H9 (cell line): Measurements from ENCODE around the gene AKR1A1. TPM values are rescaled to one million over a fixed set of nuclear protein-coding genes. Genes with fewer than 3 reads are reported as not detected.

Source experiments
- DNase-seq: peaks from one replicate; pipeline ENCODE4 v3.0.0-alpha.2; 2017
- H2AFZ ChIP-seq: one replicate; pipeline ENCODE4 v1.6.1; 2013; ENCODE audit warnings: mild to moderate bottlenecking, low read length, control low read depth, moderate library complexity
- H2AK5ac ChIP-seq: 2 replicates; pipeline ENCODE4 v1.6.1; 2013; ENCODE audit warnings: low read length, control low read depth, mixed read lengths; ENCODE audit not compliant: insufficient read length
- H2BK120ac ChIP-seq: one replicate; pipeline ENCODE4 v1.6.1; 2013; ENCODE audit warnings: low read depth, mild to moderate bottlenecking, low read length, control low read depth, inconsistent platforms; ENCODE audit not compliant: poor library complexity, severe bottlenecking
- H2BK12ac ChIP-seq: 2 replicates; pipeline ENCODE4 v1.6.1; 2013; ENCODE audit warnings: low read length, control low read depth, mixed read lengths, low read depth; ENCODE audit not compliant: insufficient read length
- H2BK15ac ChIP-seq: 2 replicates; pipeline ENCODE4 v1.6.1; 2013; ENCODE audit warnings: low read depth, low read length, control low read depth
- H2BK20ac ChIP-seq: one replicate; pipeline ENCODE4 v1.6.1; 2013; ENCODE audit warnings: low read depth, mild to moderate bottlenecking, low read length, control low read depth, inconsistent platforms; ENCODE audit not compliant: poor library complexity, severe bottlenecking
- H2BK5ac ChIP-seq: 2 replicates; pipeline ENCODE4 v1.6.1; 2013; ENCODE audit warnings: low read length, control low read depth, mixed read lengths; ENCODE audit not compliant: insufficient read length
- H3K14ac ChIP-seq: 2 replicates; pipeline ENCODE4 v1.6.1; 2013; ENCODE audit warnings: low read length, control low read depth; ENCODE audit not compliant: insufficient read depth
- H3K18ac ChIP-seq: 2 replicates; pipeline ENCODE4 v1.6.1; 2013; ENCODE audit warnings: low read depth, mild to moderate bottlenecking, mixed read lengths, low read length, control low read depth; ENCODE audit not compliant: insufficient read length
- H3K23ac ChIP-seq: 2 replicates; pipeline ENCODE4 v1.6.1; 2013; ENCODE audit warnings: low read length, control low read depth, mixed read lengths, low read depth; ENCODE audit not compliant: insufficient read length
- H3K23me2 ChIP-seq: 2 replicates; pipeline ENCODE4 v1.6.1; 2013; ENCODE audit warnings: low read depth, mild to moderate bottlenecking, mixed read lengths, low read length, control low read depth; ENCODE audit not compliant: insufficient read length, poor library complexity, severe bottlenecking
- H3K27ac ChIP-seq: 2 replicates; pipeline ENCODE4 v1.5.1; 2013; ENCODE audit warnings: low read length, control low read depth, mixed read lengths, low read depth; ENCODE audit not compliant: insufficient read length
- H3K27me3 ChIP-seq: 2 replicates; pipeline ENCODE4 v1.6.1; 2013; ENCODE audit warnings: low read length, control low read depth, inconsistent platforms; ENCODE audit not compliant: insufficient read depth
- H3K4ac ChIP-seq: 2 replicates; pipeline ENCODE4 v1.6.1; 2013; ENCODE audit warnings: low read depth, mild to moderate bottlenecking, control low read depth, inconsistent platforms, low read length, moderate library complexity
- H3K4me1 ChIP-seq: 2 replicates; pipeline ENCODE4 v1.6.1; 2013; ENCODE audit warnings: low read length, control low read depth, inconsistent platforms; ENCODE audit not compliant: insufficient read depth
- H3K4me2 ChIP-seq: 2 replicates; pipeline ENCODE4 v1.6.1; 2013; ENCODE audit warnings: low read length, control low read depth, mixed read lengths; ENCODE audit not compliant: insufficient read length, insufficient read depth
- H3K56ac ChIP-seq: 2 replicates; pipeline ENCODE4 v1.6.1; 2013; ENCODE audit warnings: low read depth, mild to moderate bottlenecking, mixed read lengths, low read length, control low read depth; ENCODE audit not compliant: insufficient read length
- H3K79me1 ChIP-seq: 2 replicates; pipeline ENCODE4 v1.6.1; 2013; ENCODE audit warnings: low read depth, mild to moderate bottlenecking, moderate library complexity, low read length, control low read depth, inconsistent platforms; ENCODE audit not compliant: insufficient read depth, poor library complexity, severe bottlenecking
- H3K79me2 ChIP-seq: 2 replicates; pipeline ENCODE4 v1.6.1; 2013; ENCODE audit warnings: low read length, control low read depth, inconsistent platforms; ENCODE audit not compliant: insufficient read depth
- H3K9ac ChIP-seq: 2 replicates; pipeline ENCODE4 v1.6.1; 2013; ENCODE audit warnings: low read length, control low read depth, mixed read lengths; ENCODE audit not compliant: insufficient read length; ENCODE audit errors: extremely low read depth
- H3K9me3 ChIP-seq: one replicate; pipeline ENCODE4 v1.6.1; 2013; ENCODE audit warnings: low read depth, low read length, inconsistent platforms; ENCODE audit not compliant: control insufficient read depth
- H3T11ph ChIP-seq: one replicate; pipeline ENCODE4 v1.6.1; 2013; ENCODE audit warnings: mild to moderate bottlenecking, low read length, control low read depth, inconsistent platforms
- H4K20me1 ChIP-seq: one replicate; pipeline ENCODE4 v1.6.1; 2013; ENCODE audit not compliant: control insufficient read depth, insufficient read length, insufficient read depth
- H4K5ac ChIP-seq: 2 replicates; pipeline ENCODE4 v1.6.1; 2013; ENCODE audit warnings: low read depth, mild to moderate bottlenecking, mixed read lengths, low read length, control low read depth; ENCODE audit not compliant: insufficient read length
- H4K8ac ChIP-seq: replicated peaks from 2 replicates; pipeline ENCODE4 v1.6.1; 2013; ENCODE audit warnings: low read length, control low read depth, mixed read lengths, low read depth; ENCODE audit not compliant: insufficient read length
- H4K91ac ChIP-seq: 2 replicates; pipeline ENCODE4 v1.6.1; 2013; ENCODE audit warnings: low read depth, mild to moderate bottlenecking, moderate library complexity, mixed read lengths, low read length, control low read depth; ENCODE audit not compliant: insufficient read length
- H3K27ac Mint-ChIP-seq, 3 experiments: 2 replicates in 2 of 3; 3 replicates in 1 of 3; pipeline ENCODE4 v1.8.0; 2020 to 2021; ENCODE audit warnings: mixed read lengths in 3 of 3, mild to moderate bottlenecking in 1 of 3, moderate library complexity in 1 of 3
- H3K27me3 Mint-ChIP-seq: 2 replicates; pipeline ENCODE4 v1.8.0; 2021; ENCODE audit warnings: low read depth, mild to moderate bottlenecking, moderate library complexity, mixed read lengths
- H3K36me3 Mint-ChIP-seq, 3 experiments: 2 replicates in 2 of 3; 3 replicates in 1 of 3; pipeline ENCODE4 v1.8.0; 2020 to 2021; ENCODE audit warnings: low read depth in 3 of 3, mixed read lengths in 3 of 3; ENCODE audit not compliant: insufficient read depth in 1 of 3
- H3K4me1 Mint-ChIP-seq, 2 experiments: 2 replicates each; pipeline ENCODE4 v1.8.0; 2020; ENCODE audit warnings: mixed read lengths in 2 of 2
- H3K4me3 Mint-ChIP-seq, 2 experiments: 2 replicates in 1 of 2; 3 replicates in 1 of 2; pipeline ENCODE4 v1.8.0; 2020 to 2021; ENCODE audit warnings: mild to moderate bottlenecking in 2 of 2, mixed read lengths in 2 of 2, moderate library complexity in 1 of 2
- H3K9me3 Mint-ChIP-seq, 2 experiments: 2 replicates in 1 of 2; 3 replicates in 1 of 2; pipeline ENCODE4 v1.8.0; 2020; ENCODE audit warnings: mild to moderate bottlenecking in 2 of 2, mixed read lengths in 2 of 2, moderate library complexity in 1 of 2
- WGBS: extraction: QIAGEN DNeasy Blood & Tissue Kit; methylation state at CpG from one replicate; pipeline ENCODE4 v1.1.7; 2013; ENCODE audit warnings: missing lambda C conversion rate, low lambda C conversion rate, mixed read lengths; ENCODE audit not compliant: insufficient read length; ENCODE audit errors: extremely low coverage; 5-methylcytosine and 5-hydroxymethylcytosine counted together
- total RNA-seq: library from RNA; stranded (reverse); gene quantifications from 2 replicates; pipeline ENCODE4 v1.2.1, GENCODE V29; 2021
- TF ChIP-seq, protein P1 (sequence below): fragments of 200-600 bp; sonication (generic); conservative IDR thresholded peaks from 3 replicates; pipeline ENCODE4 v1.8.0; 2021; ENCODE audit warnings: antibody characterized with exemption, mild to moderate bottlenecking

The AKR1A1 gene
- total RNA-seq, 1 experiment from 2014 or later, result 286 TPM

DNA sequence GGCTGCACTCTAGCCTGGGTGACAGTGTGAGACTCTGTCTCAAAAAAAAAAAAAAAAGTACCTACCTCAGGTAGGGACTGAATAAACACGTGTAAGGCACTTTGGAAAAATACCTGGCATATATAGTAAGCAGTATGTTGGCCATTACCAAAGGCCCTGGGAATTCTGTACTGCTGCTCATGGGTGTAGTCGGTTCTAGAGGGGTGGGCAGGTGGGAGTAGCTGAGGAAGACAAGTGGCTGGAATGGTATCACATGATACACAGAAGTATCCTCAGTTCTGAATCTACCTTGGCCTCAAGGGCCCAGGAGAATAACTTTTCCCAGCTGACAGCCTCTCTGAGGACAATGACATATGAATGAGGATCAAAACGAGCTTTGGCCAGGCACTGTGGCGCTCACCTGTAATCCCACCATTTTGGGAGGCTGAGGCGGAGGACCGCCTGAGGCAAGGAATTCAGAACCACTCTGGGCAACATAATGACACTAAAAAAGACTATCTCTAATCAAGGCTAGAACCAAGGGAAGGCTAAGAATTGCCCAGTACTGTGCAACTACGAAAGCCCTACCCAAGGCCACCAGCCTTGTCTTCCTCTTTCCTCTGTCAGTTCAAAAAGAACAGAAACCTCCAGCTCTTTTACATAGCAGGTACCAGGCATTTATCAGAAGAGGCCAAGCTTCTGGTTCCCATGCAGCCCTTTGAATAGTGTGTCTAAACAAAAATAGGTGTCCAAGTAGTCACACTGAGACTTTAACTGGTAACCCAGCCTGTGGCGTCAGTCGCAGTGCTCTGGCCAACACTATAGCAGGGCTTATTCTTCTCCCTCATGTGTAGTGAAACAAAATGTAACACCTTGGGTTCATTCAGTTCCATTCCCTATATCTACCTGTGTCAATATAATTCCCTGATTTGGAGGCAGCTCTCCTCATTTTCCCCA, 40.3 kb upstream of the AKR1A1 start:
- Histone ChIP-seq H2BK15ac (no peak overlapping the region), H3K14ac (no peak overlapping the region), H3K27me3 (no peaks in the 10 kb centered on the region), H3K56ac (no peak overlapping the region), H3K9me3 (no peaks in the 10 kb centered on the region), H2BK120ac (no peak overlapping the region), H3K18ac (no peak overlapping the region), H3K9ac (no peak overlapping the region), H2AFZ (no peak overlapping the region), H3K4me1 (no peaks in the 10 kb centered on the region), H3K23me2 (no peaks in the 10 kb centered on the region), H3K4me2 (no peak overlapping the region), H2BK5ac (no peak overlapping the region), H2AK5ac (no peak overlapping the region), H3K79me1 (no peaks in the 10 kb centered on the region), H2BK20ac (no peak overlapping the region), H2BK12ac (no peak overlapping the region), H4K20me1 (peaks cover 5% of the 10 kb centered on the region), H4K8ac (no peak overlapping the region), H3K27ac (no peak overlapping the region), H3K23ac (no peak overlapping the region), H3T11ph (no peak overlapping the region), H3K79me2 (no peaks in the 10 kb centered on the region), H3K4ac (no peak overlapping the region), H4K91ac (no peak overlapping the region), H4K5ac (no peak overlapping the region)
- Mint-ChIP-seq H3K27me3 (no peaks in the 10 kb centered on the region; the same call in 1 of the 2 replicates), H3K9me3 (no peaks in the 10 kb centered on the region), H3K4me1 (no peaks in the 10 kb centered on the region), H3K27ac (peak overlapping the region in 1 of 3 experiments; percentile 55; a peak in 2 of 7 replicates), H3K4me3 (no peak overlapping the region), H3K36me3 (peaks cover 47 to 69% (median 60%) of the 10 kb centered on the region in 3 experiments; a peak in 6 of 7 replicates)
- no peak for DNase-seq
- WGBS, result no CpG with 5 or more reads among the region's 9 CpGs
- TF ChIP-seq, protein P1, sequence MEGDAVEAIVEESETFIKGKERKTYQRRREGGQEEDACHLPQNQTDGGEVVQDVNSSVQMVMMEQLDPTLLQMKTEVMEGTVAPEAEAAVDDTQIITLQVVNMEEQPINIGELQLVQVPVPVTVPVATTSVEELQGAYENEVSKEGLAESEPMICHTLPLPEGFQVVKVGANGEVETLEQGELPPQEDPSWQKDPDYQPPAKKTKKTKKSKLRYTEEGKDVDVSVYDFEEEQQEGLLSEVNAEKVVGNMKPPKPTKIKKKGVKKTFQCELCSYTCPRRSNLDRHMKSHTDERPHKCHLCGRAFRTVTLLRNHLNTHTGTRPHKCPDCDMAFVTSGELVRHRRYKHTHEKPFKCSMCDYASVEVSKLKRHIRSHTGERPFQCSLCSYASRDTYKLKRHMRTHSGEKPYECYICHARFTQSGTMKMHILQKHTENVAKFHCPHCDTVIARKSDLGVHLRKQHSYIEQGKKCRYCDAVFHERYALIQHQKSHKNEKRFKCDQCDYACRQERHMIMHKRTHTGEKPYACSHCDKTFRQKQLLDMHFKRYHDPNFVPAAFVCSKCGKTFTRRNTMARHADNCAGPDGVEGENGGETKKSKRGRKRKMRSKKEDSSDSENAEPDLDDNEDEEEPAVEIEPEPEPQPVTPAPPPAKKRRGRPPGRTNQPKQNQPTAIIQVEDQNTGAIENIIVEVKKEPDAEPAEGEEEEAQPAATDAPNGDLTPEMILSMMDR, result no peak
